WI38 (cell line): ENCODE data around the gene TOMM7.

ENCODE experiments used
- H3K4me3 ChIP-seq: 2 replicates; pipeline ENCODE4 v1.5.1; 2011; ENCODE audit warnings: low read depth, mild to moderate bottlenecking, control low read depth, low read length
- CTCF ChIP-seq: IDR thresholded peaks from 2 replicates; pipeline ENCODE4 v1.5.1; 2012; ENCODE audit warnings: low read depth, mild to moderate bottlenecking, control low read depth, low read length

The TOMM7 gene

GRCh38 chr7:22821702-22822485 lies 755 bp downstream of the TOMM7 start:
- H3K4me3 ChIP-seq = peak overlapping the region; percentile 88
- TF ChIP-seq CTCF = no peak

- TF ChIP-seq CTCF = no peak
- H3K4me3 ChIP-seq = no peak overlapping the region
These were observed 3.2 kb downstream of the TOMM7 start for GRCh38 chr7:22819476-22819875.

- no peak for TF ChIP-seq CTCF
- no peak overlapping the region for H3K4me3 ChIP-seq
These were observed 8.1 kb downstream of the TOMM7 start for GRCh38 chr7:22814261-22815208.

- H3K4me3 ChIP-seq = no peak overlapping the region
- TF ChIP-seq CTCF = no peak
These were observed 10.3 kb downstream of the TOMM7 start for GRCh38 chr7:22812353-22812752.

- no peak overlapping the region for H3K4me3 ChIP-seq
- TF ChIP-seq CTCF = no peak
These were observed 10.8 kb downstream of the TOMM7 start for GRCh38 chr7:22811746-22812280.

GRCh38 chr7:22810843-22811242 lies 11.8 kb downstream of the TOMM7 start:
- no peak for TF ChIP-seq CTCF
- no peak overlapping the region for H3K4me3 ChIP-seq
